Neural progenitor cell (in vitro differentiated cells): Measurements from ENCODE around the gene MRGPRF. TPM values are rescaled to one million over a fixed set of nuclear protein-coding genes. Genes with fewer than 3 reads are reported as not detected.

Experiments used
- DNase-seq: peaks from one replicate; pipeline ENCODE4 v3.0.0-alpha.2; 2016; ENCODE audit warnings: low spot score
- H2AFZ ChIP-seq: fragments of 200-600 bp; sonication (generic); replicated peaks from 2 replicates; pipeline ENCODE4 v1.6.1; 2016; ENCODE audit warnings: antibody characterized with exemption
- H3F3A ChIP-seq: fragments of 200-600 bp; sonication (generic); 2 replicates; pipeline ENCODE4 v1.6.1; 2016; ENCODE audit warnings: antibody characterized with exemption, low read depth
- H3K27ac ChIP-seq: fragments of 200-600 bp; sonication (generic); 2 replicates; pipeline ENCODE4 v1.5.1; 2016; ENCODE audit warnings: mild to moderate bottlenecking
- H3K27me3 ChIP-seq: fragments of 200-600 bp; sonication (generic); 2 replicates; pipeline ENCODE4 v1.6.1; 2016; ENCODE audit warnings: mild to moderate bottlenecking, moderate library complexity
- H3K36me3 ChIP-seq: fragments of 200-600 bp; sonication (generic); 2 replicates; pipeline ENCODE4 v1.5.1; 2016
- H3K4me1 ChIP-seq: fragments of 200-600 bp; sonication (generic); 2 replicates; pipeline ENCODE4 v1.6.1; 2016; ENCODE audit warnings: mixed run types
- H3K4me2 ChIP-seq: fragments of 200-600 bp; sonication (generic); 2 replicates; pipeline ENCODE4 v1.6.1; 2016
- H3K4me3 ChIP-seq: fragments of 200-600 bp; sonication (generic); 2 replicates; pipeline ENCODE4 v1.5.1; 2016
- H3K79me2 ChIP-seq: fragments of 200-600 bp; sonication (generic); 2 replicates; pipeline ENCODE4 v1.6.1; 2016; ENCODE audit warnings: low read depth
- H3K9ac ChIP-seq: fragments of 200-600 bp; sonication (generic); 2 replicates; pipeline ENCODE4 v1.6.1; 2016
- H3K9me3 ChIP-seq: fragments of 200-600 bp; sonication (generic); 2 replicates; pipeline ENCODE4 v1.5.1; 2016; ENCODE audit warnings: low read depth
- H4K20me1 ChIP-seq: fragments of 200-600 bp; sonication (generic); 2 replicates; pipeline ENCODE4 v1.6.1; 2016; ENCODE audit warnings: low read depth
- H3K27ac Mint-ChIP-seq: 3 replicates; pipeline ENCODE4 v1.8.0; 2021; ENCODE audit warnings: mixed read lengths
- H3K27me3 Mint-ChIP-seq: 2 replicates; pipeline ENCODE4 v1.8.0; 2022; ENCODE audit warnings: low read depth, mild to moderate bottlenecking, inconsistent platforms, moderate library complexity, mixed read lengths; ENCODE audit not compliant: insufficient read depth
- H3K36me3 Mint-ChIP-seq: 3 replicates; pipeline ENCODE4 v1.8.0; 2021; ENCODE audit warnings: mixed read lengths
- H3K4me1 Mint-ChIP-seq: 3 replicates; pipeline ENCODE4 v1.8.0; 2021; ENCODE audit warnings: mixed read lengths
- H3K4me3 Mint-ChIP-seq: 3 replicates; pipeline ENCODE4 v1.8.0; 2021; ENCODE audit warnings: mild to moderate bottlenecking, moderate library complexity, mixed read lengths
- H3K9me3 Mint-ChIP-seq: 3 replicates; pipeline ENCODE4 v1.8.0; 2020; ENCODE audit warnings: mixed read lengths
- EZH2 ChIP-seq: fragments of 200-600 bp; sonication (generic); IDR thresholded peaks from 2 replicates; pipeline ENCODE4 v1.6.1; 2017; ENCODE audit warnings: antibody characterized with exemption, mild to moderate bottlenecking, moderate library complexity
- EZH2phosphoT487 ChIP-seq: fragments of 200-600 bp; sonication (generic); IDR thresholded peaks from 2 replicates; pipeline ENCODE4 v1.6.1; 2017; ENCODE audit warnings: antibody characterized with exemption
- total RNA-seq: library from RNA; depleted of rRNA; stranded (reverse); fragments of >200 nt; gene quantifications from 2 replicates; pipeline ENCODE4 v1.2.3, GENCODE V29; 2015; ENCODE audit warnings: low replicate concordance
- TF ChIP-seq, protein P1 (sequence below): fragments of 200-600 bp; sonication (generic); IDR thresholded peaks from 2 replicates; pipeline ENCODE4 v1.5.1; 2017; ENCODE audit warnings: antibody characterized with exemption, mild to moderate bottlenecking

The MRGPRF gene
- total RNA-seq, 1 donor from 2014 or later, result 0.56 TPM

- DNase-seq, result no peak
- Histone ChIP-seq H2AFZ (no peak overlapping the region), H3K4me2 (no peak overlapping the region), H3K9ac (no peak overlapping the region), H3K4me3 (no peak overlapping the region), H3K4me1 (no peaks in the 10 kb centered on the region), H3K9me3 (no peaks in the 10 kb centered on the region), H3K79me2 (no peaks in the 10 kb centered on the region), H3K36me3 (no peaks in the 10 kb centered on the region), H3K27me3 (no peaks in the 10 kb centered on the region), H3K27ac (no peak overlapping the region), H4K20me1 (peaks cover 5% of the 10 kb centered on the region), H3F3A (no peaks in the 10 kb centered on the region)
- Mint-ChIP-seq H3K27ac (no peak overlapping the region), H3K9me3 (no peaks in the 10 kb centered on the region), H3K4me1 (no peaks in the 10 kb centered on the region), H3K4me3 (no peak overlapping the region), H3K27me3 (no peaks in the 10 kb centered on the region), H3K36me3 (no peaks in the 10 kb centered on the region)
- no peak for TF ChIP-seq EZH2
- TF ChIP-seq, protein P1, sequence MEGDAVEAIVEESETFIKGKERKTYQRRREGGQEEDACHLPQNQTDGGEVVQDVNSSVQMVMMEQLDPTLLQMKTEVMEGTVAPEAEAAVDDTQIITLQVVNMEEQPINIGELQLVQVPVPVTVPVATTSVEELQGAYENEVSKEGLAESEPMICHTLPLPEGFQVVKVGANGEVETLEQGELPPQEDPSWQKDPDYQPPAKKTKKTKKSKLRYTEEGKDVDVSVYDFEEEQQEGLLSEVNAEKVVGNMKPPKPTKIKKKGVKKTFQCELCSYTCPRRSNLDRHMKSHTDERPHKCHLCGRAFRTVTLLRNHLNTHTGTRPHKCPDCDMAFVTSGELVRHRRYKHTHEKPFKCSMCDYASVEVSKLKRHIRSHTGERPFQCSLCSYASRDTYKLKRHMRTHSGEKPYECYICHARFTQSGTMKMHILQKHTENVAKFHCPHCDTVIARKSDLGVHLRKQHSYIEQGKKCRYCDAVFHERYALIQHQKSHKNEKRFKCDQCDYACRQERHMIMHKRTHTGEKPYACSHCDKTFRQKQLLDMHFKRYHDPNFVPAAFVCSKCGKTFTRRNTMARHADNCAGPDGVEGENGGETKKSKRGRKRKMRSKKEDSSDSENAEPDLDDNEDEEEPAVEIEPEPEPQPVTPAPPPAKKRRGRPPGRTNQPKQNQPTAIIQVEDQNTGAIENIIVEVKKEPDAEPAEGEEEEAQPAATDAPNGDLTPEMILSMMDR, result no peak
- no peak for TF ChIP-seq EZH2phosphoT487
Observed at GRCh38 chr11:69058511-69059270, 45.6 kb upstream of the MRGPRF start.

- Mint-ChIP-seq H3K4me3 (no peak overlapping the region), H3K27me3 (no peaks in the 10 kb centered on the region), H3K4me1 (no peaks in the 10 kb centered on the region), H3K36me3 (no peaks in the 10 kb centered on the region), H3K9me3 (no peaks in the 10 kb centered on the region), H3K27ac (no peak overlapping the region)
- peaks cover 7% of the 10 kb centered on the region for H4K20me1 ChIP-seq
- no peak for DNase-seq
- no peaks in the 10 kb centered on the region for H3K36me3 ChIP-seq
- H3K9ac ChIP-seq, result no peak overlapping the region
- peaks cover 5% of the 10 kb centered on the region for H3K79me2 ChIP-seq
- no peaks in the 10 kb centered on the region for H3K4me1 ChIP-seq
- no peaks in the 10 kb centered on the region for H3F3A ChIP-seq
- H3K4me3 ChIP-seq, result no peak overlapping the region
- no peak overlapping the region for H3K4me2 ChIP-seq
- H3K27ac ChIP-seq, result no peak overlapping the region
- H3K27me3 ChIP-seq, result no peaks in the 10 kb centered on the region
- TF ChIP-seq, protein P1, result no peak
- TF ChIP-seq EZH2, result no peak
- no peak for TF ChIP-seq EZH2phosphoT487
- H2AFZ ChIP-seq, result no peak overlapping the region
- no peaks in the 10 kb centered on the region for H3K9me3 ChIP-seq
Observed at GRCh38 chr11:69057801-69058200, 44.8 kb upstream of the MRGPRF start.

DNA sequence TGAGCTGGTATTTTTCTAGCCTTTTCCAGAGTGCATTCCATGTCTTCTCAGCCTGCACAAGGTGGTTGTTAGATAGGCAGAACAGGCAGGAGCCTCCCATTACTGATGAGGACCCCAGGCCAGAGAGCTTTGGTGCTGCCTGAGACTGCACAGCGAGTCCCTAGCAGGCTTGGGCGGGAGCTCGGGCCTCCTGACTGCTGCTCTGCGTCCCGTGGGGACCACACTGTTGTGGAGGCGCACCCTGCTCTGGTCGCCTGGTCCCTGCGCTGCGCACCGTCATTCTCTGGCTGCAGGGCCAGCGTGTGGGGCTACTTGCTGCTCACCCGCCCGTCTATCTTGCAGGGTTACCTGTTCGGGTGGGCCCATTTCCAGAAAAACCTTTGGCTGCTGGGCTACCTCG, 44.2 kb upstream of the MRGPRF start:
- H3K9me3 ChIP-seq, result no peaks in the 10 kb centered on the region
- Mint-ChIP-seq H3K27me3 (no peaks in the 10 kb centered on the region), H3K27ac (no peak overlapping the region), H3K4me1 (no peaks in the 10 kb centered on the region), H3K4me3 (no peak overlapping the region), H3K36me3 (no peaks in the 10 kb centered on the region), H3K9me3 (no peaks in the 10 kb centered on the region)
- no peaks in the 10 kb centered on the region for H3K27me3 ChIP-seq
- no peak overlapping the region for H3K4me3 ChIP-seq
- H3K27ac ChIP-seq, result no peak overlapping the region
- no peak overlapping the region for H3K9ac ChIP-seq
- H3F3A ChIP-seq, result no peaks in the 10 kb centered on the region
- H4K20me1 ChIP-seq, result peaks cover 13% of the 10 kb centered on the region
- no peak for TF ChIP-seq EZH2phosphoT487
- TF ChIP-seq, protein P1, result no peak
- TF ChIP-seq EZH2, result no peak
- H3K79me2 ChIP-seq, result peaks cover 11% of the 10 kb centered on the region
- DNase-seq, result no peak
- no peaks in the 10 kb centered on the region for H3K36me3 ChIP-seq
- H3K4me2 ChIP-seq, result no peak overlapping the region
- H3K4me1 ChIP-seq, result no peaks in the 10 kb centered on the region
- no peak overlapping the region for H2AFZ ChIP-seq
